GM12801 (cell line): ENCODE data around the gene DLX3.

Experiments
- CTCF ChIP-seq: IDR thresholded peaks from one replicate; pipeline ENCODE4 v1.5.1; 2011; ENCODE audit warnings: control low read depth; ENCODE audit not compliant: insufficient read length; ENCODE audit errors: extremely low read depth

The DLX3 gene

GRCh38 chr17:49968405-49969133 lies 26.5 kb downstream of the DLX3 start:
- TF ChIP-seq CTCF: no peak

GRCh38 chr17:49967621-49968404 lies 27.2 kb downstream of the DLX3 start:
- no peak for TF ChIP-seq CTCF

DNA sequence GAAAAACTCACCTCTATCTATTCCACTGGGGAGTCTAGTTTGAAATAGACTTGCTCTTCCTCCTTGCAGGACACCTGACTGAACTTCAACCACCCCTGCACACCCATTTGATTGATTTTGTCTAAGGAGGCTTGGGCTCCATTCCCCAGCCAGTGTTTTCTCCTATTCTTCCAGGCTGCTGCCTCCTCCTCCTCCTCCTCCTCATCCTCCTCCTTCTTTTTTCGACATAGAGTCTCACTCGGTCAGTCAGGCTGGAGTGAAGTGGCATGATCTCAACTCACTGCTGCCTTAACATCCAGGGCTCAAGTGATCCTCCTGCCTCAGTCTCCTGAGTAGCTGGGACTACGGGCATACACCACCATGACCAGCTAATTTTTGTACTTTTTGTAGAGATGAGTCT lies 27.8 kb downstream of the DLX3 start:
- TF ChIP-seq CTCF: no peak

DNA sequence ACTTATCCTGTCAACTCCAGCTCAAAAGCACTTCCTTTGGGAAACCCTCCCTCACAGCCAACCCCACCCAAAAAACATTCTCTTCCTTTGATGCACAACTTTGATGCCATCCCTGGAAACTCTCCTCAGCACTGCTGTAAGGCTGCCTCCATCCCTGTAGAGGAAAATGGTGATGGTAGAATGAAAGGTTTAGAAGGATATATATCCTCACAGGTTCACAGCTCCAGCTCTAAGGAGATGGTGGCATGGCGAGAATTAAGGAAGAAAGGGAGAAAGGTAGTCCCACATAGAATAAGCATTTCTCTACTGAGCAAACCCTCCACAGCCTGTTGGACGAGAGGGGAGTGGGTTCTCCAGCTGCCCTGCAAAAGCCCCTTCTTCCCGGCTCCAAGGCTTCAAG lies 28.3 kb downstream of the DLX3 start:
- no peak for TF ChIP-seq CTCF

DNA sequence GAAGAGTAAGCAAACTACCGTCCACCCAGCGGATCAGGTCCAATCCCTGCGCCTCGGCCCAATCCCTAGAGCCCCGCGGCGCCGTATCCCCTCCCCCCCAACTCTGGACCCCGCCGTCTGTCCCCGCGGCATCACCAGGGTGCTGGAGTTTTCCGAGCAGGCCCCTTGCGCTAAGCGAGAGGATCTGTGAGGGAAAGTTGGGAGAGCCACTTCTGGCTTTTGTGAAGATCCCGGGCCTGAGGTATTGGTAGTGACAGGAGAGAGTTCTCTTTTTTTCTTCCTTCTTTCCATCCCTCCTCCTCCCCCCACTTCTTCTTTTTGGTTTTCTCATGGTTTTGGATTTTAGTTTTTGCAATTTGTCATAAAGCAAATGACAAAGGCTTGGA lies 29.5 kb downstream of the DLX3 start:
- TF ChIP-seq CTCF: no peak

DNA sequence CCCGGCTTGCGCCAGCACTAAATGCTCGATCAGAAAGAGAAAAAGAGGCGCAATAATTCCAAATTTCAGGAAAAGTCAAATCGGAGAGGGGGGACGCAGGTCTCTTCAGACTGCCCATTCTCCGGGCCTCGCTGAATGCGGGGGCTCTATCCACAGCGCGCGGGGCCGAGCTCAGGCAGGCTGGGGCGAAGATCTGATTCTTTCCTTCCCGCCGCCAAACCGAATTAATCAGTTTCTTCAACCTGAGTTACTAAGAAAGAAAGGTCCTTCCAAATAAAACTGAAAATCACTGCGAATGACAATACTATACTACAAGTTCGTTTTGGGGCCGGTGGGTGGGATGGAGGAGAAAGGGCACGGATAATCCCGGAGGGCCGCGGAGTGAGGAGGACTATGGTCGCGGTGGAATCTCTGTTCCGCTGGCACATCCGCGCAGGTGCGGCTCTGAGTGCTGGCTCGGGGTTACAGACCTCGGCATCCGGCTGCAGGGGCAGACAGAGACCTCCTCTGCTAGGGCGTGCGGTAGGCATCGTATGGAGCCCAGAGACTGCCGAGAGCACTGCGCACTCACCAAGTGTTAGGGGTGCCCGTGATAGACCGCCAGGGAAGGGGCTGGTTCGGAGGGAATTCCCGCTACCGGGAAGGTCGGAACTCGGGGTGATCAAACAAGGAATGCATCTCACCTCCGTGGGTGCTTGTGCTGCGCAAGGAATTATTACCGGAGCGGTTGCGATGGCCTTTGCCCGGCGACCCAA lies 30.1 kb downstream of the DLX3 start:
- TF ChIP-seq CTCF: no peak

DNA sequence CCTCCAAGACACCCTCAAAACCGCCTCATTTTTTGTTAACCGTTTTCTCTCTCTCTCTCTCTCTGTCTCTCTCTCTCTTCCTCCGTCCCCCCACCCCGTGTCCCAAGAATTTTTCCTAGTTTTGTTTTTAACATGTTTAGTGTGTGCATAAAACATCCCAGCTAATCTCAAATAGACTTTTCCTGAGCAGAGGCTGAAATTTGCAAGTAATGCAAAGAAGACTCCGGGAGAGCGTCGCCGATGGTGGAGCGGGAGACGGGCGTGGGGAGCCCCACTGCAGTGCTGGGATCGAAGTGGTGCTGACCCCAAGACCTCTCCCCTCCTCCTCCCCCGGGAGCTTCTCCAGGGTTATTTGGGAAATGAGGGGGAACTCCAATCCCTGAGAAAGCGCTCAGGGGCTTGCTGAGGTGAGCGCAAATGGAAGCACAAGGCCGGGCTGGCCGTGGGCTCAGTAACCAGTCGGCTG lies 30.7 kb downstream of the DLX3 start:
- TF ChIP-seq CTCF: no peak
